Placental epithelial cell (primary cell): ENCODE data around the gene OR51Q1. TPM values are rescaled to one million over a fixed set of nuclear protein-coding genes. Genes with fewer than 3 reads are reported as not detected.

Experiments
- total RNA-seq: library from RNA; depleted of rRNA; stranded (reverse); fragments of >200 nt; gene quantifications from 2 replicates; pipeline ENCODE4 v1.2.3, GENCODE V29; 2012

OR51Q1 gene, protein sequence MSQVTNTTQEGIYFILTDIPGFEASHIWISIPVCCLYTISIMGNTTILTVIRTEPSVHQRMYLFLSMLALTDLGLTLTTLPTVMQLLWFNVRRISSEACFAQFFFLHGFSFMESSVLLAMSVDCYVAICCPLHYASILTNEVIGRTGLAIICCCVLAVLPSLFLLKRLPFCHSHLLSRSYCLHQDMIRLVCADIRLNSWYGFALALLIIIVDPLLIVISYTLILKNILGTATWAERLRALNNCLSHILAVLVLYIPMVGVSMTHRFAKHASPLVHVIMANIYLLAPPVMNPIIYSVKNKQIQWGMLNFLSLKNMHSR
- not detected in 2 replicates for total RNA-seq

DNA sequence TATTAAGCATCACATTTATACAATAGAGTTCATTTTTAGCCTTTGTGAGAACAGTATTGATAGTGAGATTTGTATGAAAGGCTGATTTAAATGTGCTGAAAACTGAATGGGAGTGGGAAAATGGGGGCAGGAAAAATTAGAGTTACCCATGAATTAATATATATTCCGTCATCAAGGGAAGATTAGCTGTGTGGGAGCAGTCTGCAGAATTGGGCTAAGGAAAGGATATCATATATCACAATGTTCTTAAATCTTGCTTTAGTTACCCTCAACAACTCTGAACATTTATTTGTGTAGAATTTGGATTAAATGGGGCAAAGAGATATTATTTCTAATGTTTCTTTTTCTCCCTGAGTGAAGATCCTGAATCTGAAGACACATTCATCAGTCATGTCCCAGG, at the start of gene OR51Q1:
Gene OR51Q1 (plus strand): TSS at position 301 of the 400 bp plus-strand sequence. CDS start 90 bp downstream, at position 391.

GRCh38 chr11:5383576-5383975, 38.3 kb upstream of the OR51Q1 start, which contains the start of gene OR51M1:
Gene OR51M1, plus strand, starts transcription at chr11:5383812. Its CDS starts 5,587 bp downstream, at chr11:5389399.

GRCh38 chr11:5441414-5441813, 19.5 kb downstream of the OR51Q1 start, which contains the start of gene OR51I1:
Gene OR51I1, minus strand, starts transcription at chr11:5441514. Its CDS starts 0 bp downstream, at chr11:5441514.

GRCh38 chr11:5449023-5449422, 27.1 kb downstream of the OR51Q1 start, which contains the start of gene OR51I2:
Gene OR51I2, plus strand, starts transcription at chr11:5449323. Its CDS starts 4,166 bp downstream, at chr11:5453489.

Other genes with a start within 250 kb of the OR51Q1 start
- not detected in 2 replicates for gene OR51V1, start 221.4 kb upstream of the OR51Q1 start, total RNA-seq
- not detected in 2 replicates for gene HBB, start 195.0 kb upstream of the OR51Q1 start, total RNA-seq
- gene HBD, start 187.6 kb upstream of the OR51Q1 start, total RNA-seq, result not detected in 2 replicates
- not detected in 2 replicates for gene HBG1, start 172.3 kb upstream of the OR51Q1 start, total RNA-seq
- not detected in 2 replicates for gene HBG2, start 167.3 kb upstream of the OR51Q1 start, total RNA-seq
- gene HBE1, start 152.2 kb upstream of the OR51Q1 start, total RNA-seq, result 0.39 TPM in 1 of 2 replicates, not detected in the other
- not detected in 2 replicates for gene OR51B4, start 120.2 kb upstream of the OR51Q1 start, total RNA-seq
- not detected in 2 replicates for gene OR51B2, start 97.8 kb upstream of the OR51Q1 start, total RNA-seq
- 0.22 TPM in 1 of 2 replicates, not detected in the other for gene OR51B5, start 78.6 kb upstream of the OR51Q1 start, total RNA-seq
- gene OR51B6, start 70.6 kb upstream of the OR51Q1 start, total RNA-seq, result not detected in 2 replicates
- gene OR51M1, start 38.3 kb upstream of the OR51Q1 start, total RNA-seq, result not detected in 2 replicates
- gene OR51I1, start 19.4 kb downstream of the OR51Q1 start, total RNA-seq, result not detected in 2 replicates
- not detected in 2 replicates for gene OR51I2, start 27.2 kb downstream of the OR51Q1 start, total RNA-seq
- not detected in 2 replicates for gene OR52D1, start 66.6 kb downstream of the OR51Q1 start, total RNA-seq
- under 0.01 TPM in 1 of 2 replicates, not detected in the other for gene UBQLN3, start 87.8 kb downstream of the OR51Q1 start, total RNA-seq
- 0.22 and 0.39 TPM in 2 replicates for gene UBQLNL, start 94.6 kb downstream of the OR51Q1 start, total RNA-seq
- gene OR52H1, start 126.4 kb downstream of the OR51Q1 start, total RNA-seq, result 0.76 and 0.79 TPM in 2 replicates
- not detected in 2 replicates for gene OR52B6, start 158.8 kb downstream of the OR51Q1 start, total RNA-seq
- 26.7 and 70.5 TPM in 2 replicates for gene TRIM6, start 174.5 kb downstream of the OR51Q1 start, total RNA-seq
- 9.4 and 11.0 TPM in 2 replicates for gene TRIM34, start 202.9 kb downstream of the OR51Q1 start, total RNA-seq